ENCODE data around the gene EFS.

- TF ChIP-seq POLR2AphosphoS5 (IDR thresholded peaks at IDR 0.05; ENCODE audit: low read depth, low read length): no peak
- TF ChIP-seq POLR2A (IDR thresholded peaks at IDR 0.05; ENCODE audit: low read depth, low read length): no peak
Measured at GRCh38 chr14:23356662-23357061, 8.3 kb downstream of the EFS start.
